Ovary (tissue), 3 donors: ENCODE data around the gene PSMD2.

Source experiments
- EP300 ChIP-seq: sonication (generic); formaldehyde crosslinking; IDR thresholded peaks from one replicate; pipeline ENCODE4 v1.6.1; 2017; ENCODE audit warnings: antibody characterized with exemption
- POLR2A ChIP-seq: fragments of 450-650 bp; IDR thresholded peaks from one replicate; pipeline ENCODE4 v1.6.1; 2017; ENCODE audit warnings: antibody characterized with exemption, mild to moderate bottlenecking, moderate library complexity
- TF ChIP-seq, protein P1 (sequence below), 3 donors: fragments of 450-650 bp in 2 of 3; fragments of 200-600 bp in 1 of 3; IDR thresholded peaks; one replicate each; pipeline versions ENCODE4 v1.5.1 to v1.8.0; 2016 to 2022; ENCODE audit warnings: antibody characterized with exemption in 3 of 3, mild to moderate bottlenecking in 1 of 3
- donor health status: DM: no; HTN: no; CAD: no.

DNA sequence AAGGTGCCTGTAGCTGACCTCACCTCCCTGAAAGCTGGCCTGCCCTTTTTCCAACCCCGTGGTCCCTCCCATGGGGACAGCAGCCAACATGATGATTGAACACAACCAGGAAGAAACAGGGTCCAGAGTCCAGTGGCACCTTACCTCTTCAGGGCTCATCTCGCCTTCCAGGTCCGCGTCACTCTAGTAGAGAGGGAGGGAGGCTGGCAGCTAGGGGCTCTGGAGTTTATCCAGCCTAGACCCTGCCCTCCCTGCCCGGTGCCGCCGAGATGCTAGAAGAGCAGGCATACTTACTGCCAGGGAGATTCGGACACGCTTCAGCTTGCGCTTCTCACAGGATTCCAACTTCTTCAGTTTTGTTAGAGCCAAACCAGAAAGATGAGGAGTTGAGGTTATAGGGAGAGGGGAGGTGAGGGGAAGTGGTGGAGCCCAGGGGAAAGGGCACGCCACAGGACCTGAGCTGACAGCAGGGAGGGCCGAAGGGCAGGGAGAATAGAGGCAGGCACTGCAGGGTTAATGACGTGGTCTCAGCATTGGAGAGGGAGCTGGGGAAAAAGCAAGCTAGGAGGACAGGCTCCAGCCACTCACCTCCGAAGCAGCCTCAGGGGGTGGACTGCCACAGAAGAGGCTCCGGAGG, 53.2 kb downstream of the PSMD2 start:
- TF ChIP-seq, protein P1, sequence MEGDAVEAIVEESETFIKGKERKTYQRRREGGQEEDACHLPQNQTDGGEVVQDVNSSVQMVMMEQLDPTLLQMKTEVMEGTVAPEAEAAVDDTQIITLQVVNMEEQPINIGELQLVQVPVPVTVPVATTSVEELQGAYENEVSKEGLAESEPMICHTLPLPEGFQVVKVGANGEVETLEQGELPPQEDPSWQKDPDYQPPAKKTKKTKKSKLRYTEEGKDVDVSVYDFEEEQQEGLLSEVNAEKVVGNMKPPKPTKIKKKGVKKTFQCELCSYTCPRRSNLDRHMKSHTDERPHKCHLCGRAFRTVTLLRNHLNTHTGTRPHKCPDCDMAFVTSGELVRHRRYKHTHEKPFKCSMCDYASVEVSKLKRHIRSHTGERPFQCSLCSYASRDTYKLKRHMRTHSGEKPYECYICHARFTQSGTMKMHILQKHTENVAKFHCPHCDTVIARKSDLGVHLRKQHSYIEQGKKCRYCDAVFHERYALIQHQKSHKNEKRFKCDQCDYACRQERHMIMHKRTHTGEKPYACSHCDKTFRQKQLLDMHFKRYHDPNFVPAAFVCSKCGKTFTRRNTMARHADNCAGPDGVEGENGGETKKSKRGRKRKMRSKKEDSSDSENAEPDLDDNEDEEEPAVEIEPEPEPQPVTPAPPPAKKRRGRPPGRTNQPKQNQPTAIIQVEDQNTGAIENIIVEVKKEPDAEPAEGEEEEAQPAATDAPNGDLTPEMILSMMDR (IDR thresholded peaks at IDR 0.05) = no peak
- TF ChIP-seq POLR2A (no peak), EP300 (no peak)
